A673 (cell line): ENCODE data around the gene TEP1. TPM values are rescaled to one million over a fixed set of nuclear protein-coding genes. Genes with fewer than 3 reads are reported as not detected.

Source experiments
- BruUV-seq: library from RNA; stranded (reverse); fragments of 400-500 nt; replicated peaks from 2 replicates; lab custom pipeline; 2021; lab: Mats Ljungman, UMichigan
- CTCF ChIA-PET: fragments of 300-600 bp; sonication (Branson Sonifier 250); formaldehyde crosslinking; loops from one replicate; lab custom pipeline; 2022; ENCODE audit warnings: antibody characterized with exemption; lab: Charles Lee
- POLR2A ChIA-PET: fragments of 300-600 bp; sonication (Branson Sonifier 250); formaldehyde crosslinking; loops from one replicate; lab custom pipeline; 2022; ENCODE audit warnings: antibody characterized with exemption; ENCODE audit not compliant: low non-redundant PET; lab: Charles Lee
- DNase-seq: peaks from one replicate; pipeline ENCODE4 v3.0.0-alpha.2; 2015; ENCODE audit warnings: low spot score
- H3K27ac ChIP-seq: fragments of 200-600 bp; sonication (generic); 2 replicates; pipeline ENCODE4 v1.5.1; 2016; ENCODE audit warnings: mixed run types, low read depth, mild to moderate bottlenecking, mixed read lengths, antibody characterized with exemption, low read length; ENCODE audit not compliant: poor library complexity, severe bottlenecking
- H3K27me3 ChIP-seq: fragments of 200-600 bp; sonication (generic); replicated peaks from 2 replicates; pipeline ENCODE4 v1.6.1; 2017; ENCODE audit warnings: mixed run types, low read depth, mild to moderate bottlenecking, mixed read lengths, antibody characterized with exemption, low read length; ENCODE audit not compliant: insufficient read depth, poor library complexity
- H3K36me3 ChIP-seq: fragments of 200-600 bp; sonication (generic); 2 replicates; pipeline ENCODE4 v1.6.1; 2016; ENCODE audit warnings: mixed run types, mild to moderate bottlenecking, mixed read lengths, antibody characterized with exemption, low read length; ENCODE audit not compliant: insufficient read depth, poor library complexity, severe bottlenecking
- H3K4me1 ChIP-seq: fragments of 200-600 bp; sonication (generic); 2 replicates; pipeline ENCODE4 v1.6.1; 2017; ENCODE audit warnings: mixed run types, mild to moderate bottlenecking, mixed read lengths, antibody characterized with exemption, low read length; ENCODE audit not compliant: insufficient read depth, poor library complexity, severe bottlenecking
- H3K4me3 ChIP-seq: fragments of 200-600 bp; sonication (generic); 2 replicates; pipeline ENCODE4 v1.5.1; 2016; ENCODE audit warnings: low read depth, mixed run types, mild to moderate bottlenecking, mixed read lengths, low read length; ENCODE audit not compliant: poor library complexity, severe bottlenecking
- H3K9me3 ChIP-seq: fragments of 200-600 bp; sonication (generic); 2 replicates; pipeline ENCODE4 v1.6.1; 2016; ENCODE audit warnings: mixed run types, low read depth, mild to moderate bottlenecking, mixed read lengths, antibody characterized with exemption, low read length; ENCODE audit not compliant: poor library complexity, severe bottlenecking
- CTCF ChIP-seq: fragments of 300-800, 200-600 bp; sonication (generic); conservative IDR thresholded peaks from 2 replicates; pipeline ENCODE4 v1.5.1; 2017; ENCODE audit warnings: low read depth, mild to moderate bottlenecking, antibody characterized with exemption, low read length, moderate library complexity, mixed read lengths
- EZH2 ChIP-seq: fragments of 200-600 bp; sonication (generic); IDR thresholded peaks from 2 replicates; pipeline ENCODE4 v1.6.1; 2017; ENCODE audit warnings: borderline replicate concordance, low read depth, mild to moderate bottlenecking, mixed read lengths, antibody characterized with exemption, low read length; ENCODE audit not compliant: poor library complexity, severe bottlenecking
- intact Hi-C: fragments of 100-400 bp; cut with micrococcal nuclease; formaldehyde crosslinking; loops from one replicate; pipeline ENCODE4 v1.10.0; 2022; ENCODE audit not compliant: unreplicated experiment
- total RNA-seq: library from RNA; stranded (reverse); gene quantifications from 2 replicates; pipeline ENCODE4 v1.2.3, GENCODE V29; 2021

Gene TEP1
- total RNA-seq, 1 experiment from 2014 or later = 12.3 TPM

- no peak for DNase-seq
- H3K9me3 ChIP-seq = no peaks in the 10 kb centered on the region
- TF ChIP-seq CTCF = no peak
- TF ChIP-seq EZH2 = no peak
- CTCF ChIA-PET = no interaction called here
- POLR2A ChIA-PET = no interaction called here
- intact Hi-C loops = no loop called here
- no TSS peak for BruUV-seq
- H3K4me1 ChIP-seq = no peaks in the 10 kb centered on the region
- no peak overlapping the region for H3K27ac ChIP-seq
- H3K4me3 ChIP-seq = no peak overlapping the region
- no peaks in the 10 kb centered on the region for H3K27me3 ChIP-seq
- H3K36me3 ChIP-seq = no peaks in the 10 kb centered on the region
Observed at GRCh38 chr14:20434701-20435581, 21.6 kb upstream of the TEP1 start.

GRCh38 chr14:20429801-20430669 lies 16.7 kb upstream of the TEP1 start:
- no peak for DNase-seq
- TF ChIP-seq EZH2 (no peak), CTCF (no peak)
- ChIA-PET CTCF (no interaction called here), POLR2A (interaction anchor here (0.6 kb wide), 1 partner anchor 1212 kb away, joined by 38 read pairs; no protein-coding TSS in a partner anchor)
- intact Hi-C loops = no loop called here
- Histone ChIP-seq H3K36me3 (no peaks in the 10 kb centered on the region), H3K27me3 (no peaks in the 10 kb centered on the region), H3K4me3 (no peak overlapping the region), H3K27ac (no peak overlapping the region), H3K4me1 (no peaks in the 10 kb centered on the region), H3K9me3 (no peaks in the 10 kb centered on the region)
- BruUV-seq = no TSS peak

GRCh38 chr14:20428802-20429201 lies 15.5 kb upstream of the TEP1 start:
- Histone ChIP-seq H3K4me1 (no peaks in the 10 kb centered on the region), H3K4me3 (no peak overlapping the region), H3K27me3 (no peaks in the 10 kb centered on the region), H3K36me3 (no peaks in the 10 kb centered on the region), H3K9me3 (no peaks in the 10 kb centered on the region), H3K27ac (no peak overlapping the region)
- ChIA-PET POLR2A (interaction anchor here (0.7 kb wide), 1 partner anchor 107 kb away, joined by 4 read pairs; no protein-coding TSS in a partner anchor), CTCF (no interaction called here)
- no peak for TF ChIP-seq CTCF
- TF ChIP-seq EZH2 = no peak
- BruUV-seq = no TSS peak
- no peak for DNase-seq
- intact Hi-C loops = no loop called here
